ENCODE results near the gene ADAM11. TPM values are rescaled to one million over a fixed set of nuclear protein-coding genes. Genes with fewer than 3 reads are reported as not detected.
"Not testable (repeated sequence)": the region's sequence is repeated elsewhere in the genome, so short reads cannot be mapped to it uniquely, and the experiment has no call there.

ADAM11 gene
- 0.72 TPM in 1 of 2 replicates, not detected in the other for total RNA-seq (2014; rRNA removed; shearing (Covaris generic); ENCODE audit: low replicate concordance)

- no peaks in the 10 kb centered on the region for H3K36me3 ChIP-seq
- H3K9me3 ChIP-seq, result no peaks in the 10 kb centered on the region
- DNase-seq, result no peak
- peak within 1 kb of the TSS; percentile 35 for H3K4me3 ChIP-seq
- peaks cover 5% of the 10 kb centered on the region for H3K27me3 ChIP-seq
Observed at GRCh38 chr17:44758414-44759085, at the start of gene ADAM11. ADAM11 (plus strand) TSS chr17:44758988; CDS start chr17:44759200, 212 bp downstream.

GRCh38 chr17:44719444-44719843, 39.3 kb upstream of the ADAM11 start:
- peaks cover 35% of the 10 kb centered on the region for H3K36me3 ChIP-seq
- no peaks in the 10 kb centered on the region; the same call in 1 of the 2 replicates for H3K27me3 ChIP-seq
- DNase-seq, result no peak
- no peak overlapping the region for H3K4me3 ChIP-seq
- no peaks in the 10 kb centered on the region for H3K9me3 ChIP-seq

- DNase-seq, result peak; percentile 39
- Histone ChIP-seq H3K27me3 (no peaks in the 10 kb centered on the region), H3K36me3 (peaks cover 32% of the 10 kb centered on the region), H3K9me3 (no peaks in the 10 kb centered on the region), H3K4me3 (no peak overlapping the region)
Observed at GRCh38 chr17:44722254-44722653, 36.5 kb upstream of the ADAM11 start.

GRCh38 chr17:44726121-44726520, 32.7 kb upstream of the ADAM11 start:
- DNase-seq, H3K9me3 ChIP-seq, H3K4me3 ChIP-seq, H3K27me3 ChIP-seq: not testable (repeated sequence)
- peaks cover 35% of the 10 kb centered on the region for H3K36me3 ChIP-seq

- H3K9me3 ChIP-seq, result no peaks in the 10 kb centered on the region
- no peak overlapping the region for H3K4me3 ChIP-seq
- H3K36me3 ChIP-seq, result peaks cover 30% of the 10 kb centered on the region
- H3K27me3 ChIP-seq, result no peaks in the 10 kb centered on the region
- DNase-seq, result no peak
Observed at GRCh38 chr17:44733753-44734152, 25.0 kb upstream of the ADAM11 start.

GRCh38 chr17:44734272-44734671, 24.5 kb upstream of the ADAM11 start:
- Histone ChIP-seq H3K4me3 (no peak overlapping the region), H3K27me3 (no peaks in the 10 kb centered on the region), H3K9me3 (no peaks in the 10 kb centered on the region), H3K36me3 (peaks cover 31% of the 10 kb centered on the region)
- DNase-seq, result no peak

GRCh38 chr17:44736551-44737240, 22.1 kb upstream of the ADAM11 start:
- H3K4me3 ChIP-seq, result no peak overlapping the region
- no peaks in the 10 kb centered on the region for H3K9me3 ChIP-seq
- no peaks in the 10 kb centered on the region for H3K27me3 ChIP-seq
- peaks cover 34% of the 10 kb centered on the region for H3K36me3 ChIP-seq
- no peak for DNase-seq

GRCh38 chr17:44738214-44738906, 20.4 kb upstream of the ADAM11 start:
- Histone ChIP-seq H3K36me3 (peaks cover 36% of the 10 kb centered on the region), H3K9me3 (no peaks in the 10 kb centered on the region), H3K27me3 (no peaks in the 10 kb centered on the region), H3K4me3 (no peak overlapping the region)
- DNase-seq, result no peak

GRCh38 chr17:44741316-44741715, 17.5 kb upstream of the ADAM11 start:
- Histone ChIP-seq H3K36me3 (peaks cover 24% of the 10 kb centered on the region), H3K4me3 (no peak overlapping the region), H3K27me3 (no peaks in the 10 kb centered on the region), H3K9me3 (no peaks in the 10 kb centered on the region)
- no peak for DNase-seq

GRCh38 chr17:44745301-44745700, 13.5 kb upstream of the ADAM11 start:
- Histone ChIP-seq H3K36me3 (peaks cover 14% of the 10 kb centered on the region), H3K27me3 (no peaks in the 10 kb centered on the region), H3K4me3 (no peak overlapping the region), H3K9me3 (no peaks in the 10 kb centered on the region)
- DNase-seq, result no peak

GRCh38 chr17:44745738-44746137, 13.1 kb upstream of the ADAM11 start:
- H3K27me3 ChIP-seq, DNase-seq, H3K4me3 ChIP-seq, H3K9me3 ChIP-seq: not testable (repeated sequence)
- peaks cover 14% of the 10 kb centered on the region for H3K36me3 ChIP-seq

- Histone ChIP-seq H3K9me3 (no peaks in the 10 kb centered on the region), H3K27me3 (no peaks in the 10 kb centered on the region)
- no peak for DNase-seq
Observed at GRCh38 chr17:44747566-44747965, 11.2 kb upstream of the ADAM11 start.

GRCh38 chr17:44749076-44749979, 9.5 kb upstream of the ADAM11 start:
- Histone ChIP-seq H3K36me3 (peaks cover 9% of the 10 kb centered on the region), H3K9me3 (no peaks in the 10 kb centered on the region), H3K4me3 (no peak overlapping the region), H3K27me3 (no peaks in the 10 kb centered on the region)
- no peak for DNase-seq

More at GRCh38 chr17:44747566-44747965, 11.2 kb upstream of the ADAM11 start:
- no peak overlapping the region for H3K4me3 ChIP-seq
- peaks cover 9% of the 10 kb centered on the region for H3K36me3 ChIP-seq

- Histone ChIP-seq H3K27me3 (no peaks in the 10 kb centered on the region), H3K4me3 (no peak overlapping the region), H3K36me3 (peaks cover 9% of the 10 kb centered on the region), H3K9me3 (no peaks in the 10 kb centered on the region)
- no peak for DNase-seq
Observed at GRCh38 chr17:44749980-44750318, 8.8 kb upstream of the ADAM11 start.

GRCh38 chr17:44751331-44751730, 7.5 kb upstream of the ADAM11 start:
- DNase-seq, result no peak
- H3K27me3 ChIP-seq, result no peaks in the 10 kb centered on the region
- H3K9me3 ChIP-seq, result no peaks in the 10 kb centered on the region
- H3K4me3 ChIP-seq, result no peak overlapping the region
- peaks cover 7% of the 10 kb centered on the region for H3K36me3 ChIP-seq

- Histone ChIP-seq H3K4me3 (no peak overlapping the region), H3K36me3 (peaks cover 7% of the 10 kb centered on the region), H3K27me3 (no peaks in the 10 kb centered on the region), H3K9me3 (no peaks in the 10 kb centered on the region)
- no peak for DNase-seq
Observed at GRCh38 chr17:44751806-44752205, 7.0 kb upstream of the ADAM11 start.
